A673 (cell line): ENCODE measurements around the gene ACSS1. TPM values are rescaled to one million over a fixed set of nuclear protein-coding genes. Genes with fewer than 3 reads are reported as not detected.

Source experiments
- BruUV-seq: library from RNA; stranded (reverse); fragments of 400-500 nt; replicated peaks from 2 replicates; lab custom pipeline; 2021; lab: Mats Ljungman, UMichigan
- CTCF ChIA-PET: fragments of 300-600 bp; sonication (Branson Sonifier 250); formaldehyde crosslinking; loops from one replicate; lab custom pipeline; 2022; ENCODE audit warnings: antibody characterized with exemption; lab: Charles Lee
- POLR2A ChIA-PET: fragments of 300-600 bp; sonication (Branson Sonifier 250); formaldehyde crosslinking; loops from one replicate; lab custom pipeline; 2022; ENCODE audit warnings: antibody characterized with exemption; ENCODE audit not compliant: low non-redundant PET; lab: Charles Lee
- DNase-seq: peaks from one replicate; pipeline ENCODE4 v3.0.0-alpha.2; 2015; ENCODE audit warnings: low spot score
- H3K27ac ChIP-seq: fragments of 200-600 bp; sonication (generic); 2 replicates; pipeline ENCODE4 v1.5.1; 2016; ENCODE audit warnings: mixed run types, low read depth, mild to moderate bottlenecking, mixed read lengths, antibody characterized with exemption, low read length; ENCODE audit not compliant: poor library complexity, severe bottlenecking
- H3K27me3 ChIP-seq: fragments of 200-600 bp; sonication (generic); replicated peaks from 2 replicates; pipeline ENCODE4 v1.6.1; 2017; ENCODE audit warnings: mixed run types, low read depth, mild to moderate bottlenecking, mixed read lengths, antibody characterized with exemption, low read length; ENCODE audit not compliant: insufficient read depth, poor library complexity
- H3K36me3 ChIP-seq: fragments of 200-600 bp; sonication (generic); 2 replicates; pipeline ENCODE4 v1.6.1; 2016; ENCODE audit warnings: mixed run types, mild to moderate bottlenecking, mixed read lengths, antibody characterized with exemption, low read length; ENCODE audit not compliant: insufficient read depth, poor library complexity, severe bottlenecking
- H3K4me1 ChIP-seq: fragments of 200-600 bp; sonication (generic); 2 replicates; pipeline ENCODE4 v1.6.1; 2017; ENCODE audit warnings: mixed run types, mild to moderate bottlenecking, mixed read lengths, antibody characterized with exemption, low read length; ENCODE audit not compliant: insufficient read depth, poor library complexity, severe bottlenecking
- H3K4me3 ChIP-seq: fragments of 200-600 bp; sonication (generic); 2 replicates; pipeline ENCODE4 v1.5.1; 2016; ENCODE audit warnings: low read depth, mixed run types, mild to moderate bottlenecking, mixed read lengths, low read length; ENCODE audit not compliant: poor library complexity, severe bottlenecking
- H3K9me3 ChIP-seq: fragments of 200-600 bp; sonication (generic); 2 replicates; pipeline ENCODE4 v1.6.1; 2016; ENCODE audit warnings: mixed run types, low read depth, mild to moderate bottlenecking, mixed read lengths, antibody characterized with exemption, low read length; ENCODE audit not compliant: poor library complexity, severe bottlenecking
- EZH2 ChIP-seq: fragments of 200-600 bp; sonication (generic); IDR thresholded peaks from 2 replicates; pipeline ENCODE4 v1.6.1; 2017; ENCODE audit warnings: borderline replicate concordance, low read depth, mild to moderate bottlenecking, mixed read lengths, antibody characterized with exemption, low read length; ENCODE audit not compliant: poor library complexity, severe bottlenecking
- intact Hi-C: fragments of 100-400 bp; cut with micrococcal nuclease; formaldehyde crosslinking; loops from one replicate; pipeline ENCODE4 v1.10.0; 2022; ENCODE audit not compliant: unreplicated experiment
- total RNA-seq: library from RNA; stranded (reverse); gene quantifications from 2 replicates; pipeline ENCODE4 v1.2.3, GENCODE V29; 2021
- TF ChIP-seq, protein P1 (sequence below): fragments of 300-800, 200-600 bp; sonication (generic); conservative IDR thresholded peaks from 2 replicates; pipeline ENCODE4 v1.5.1; 2017; ENCODE audit warnings: low read depth, mild to moderate bottlenecking, antibody characterized with exemption, low read length, moderate library complexity, mixed read lengths

Gene ACSS1
- total RNA-seq, 1 experiment from 2014 or later = 3.9 TPM

DNA sequence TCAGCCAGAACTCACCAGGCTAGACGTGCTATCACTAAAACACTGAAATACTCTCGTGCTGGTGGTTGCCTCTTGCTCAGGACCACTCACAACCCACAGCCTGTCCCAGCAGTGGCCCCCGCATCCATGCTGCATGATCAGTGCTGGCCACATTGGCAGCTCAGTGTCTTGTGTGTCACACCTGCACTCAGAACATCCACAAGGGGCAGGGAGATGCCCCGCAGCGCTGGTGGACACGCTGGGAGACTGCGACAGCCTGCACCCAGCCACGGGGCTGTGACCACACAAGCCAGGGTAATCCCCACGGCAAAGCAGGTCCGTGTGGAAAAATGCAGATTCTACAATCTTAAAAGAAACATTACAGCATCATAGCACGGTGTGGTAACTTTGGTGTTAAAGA, 41.5 kb downstream of the ACSS1 start:
- Histone ChIP-seq H3K36me3 (no peaks in the 10 kb centered on the region), H3K27ac (no peak overlapping the region), H3K27me3 (no peaks in the 10 kb centered on the region), H3K4me1 (no peaks in the 10 kb centered on the region), H3K4me3 (no peak overlapping the region), H3K9me3 (no peaks in the 10 kb centered on the region)
- BruUV-seq = no TSS peak
- ChIA-PET CTCF (no interaction called here), POLR2A (no interaction called here)
- no peak for TF ChIP-seq EZH2
- TF ChIP-seq, protein P1, sequence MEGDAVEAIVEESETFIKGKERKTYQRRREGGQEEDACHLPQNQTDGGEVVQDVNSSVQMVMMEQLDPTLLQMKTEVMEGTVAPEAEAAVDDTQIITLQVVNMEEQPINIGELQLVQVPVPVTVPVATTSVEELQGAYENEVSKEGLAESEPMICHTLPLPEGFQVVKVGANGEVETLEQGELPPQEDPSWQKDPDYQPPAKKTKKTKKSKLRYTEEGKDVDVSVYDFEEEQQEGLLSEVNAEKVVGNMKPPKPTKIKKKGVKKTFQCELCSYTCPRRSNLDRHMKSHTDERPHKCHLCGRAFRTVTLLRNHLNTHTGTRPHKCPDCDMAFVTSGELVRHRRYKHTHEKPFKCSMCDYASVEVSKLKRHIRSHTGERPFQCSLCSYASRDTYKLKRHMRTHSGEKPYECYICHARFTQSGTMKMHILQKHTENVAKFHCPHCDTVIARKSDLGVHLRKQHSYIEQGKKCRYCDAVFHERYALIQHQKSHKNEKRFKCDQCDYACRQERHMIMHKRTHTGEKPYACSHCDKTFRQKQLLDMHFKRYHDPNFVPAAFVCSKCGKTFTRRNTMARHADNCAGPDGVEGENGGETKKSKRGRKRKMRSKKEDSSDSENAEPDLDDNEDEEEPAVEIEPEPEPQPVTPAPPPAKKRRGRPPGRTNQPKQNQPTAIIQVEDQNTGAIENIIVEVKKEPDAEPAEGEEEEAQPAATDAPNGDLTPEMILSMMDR = no peak
- no peak for DNase-seq
- intact Hi-C loops = no loop called here

DNA sequence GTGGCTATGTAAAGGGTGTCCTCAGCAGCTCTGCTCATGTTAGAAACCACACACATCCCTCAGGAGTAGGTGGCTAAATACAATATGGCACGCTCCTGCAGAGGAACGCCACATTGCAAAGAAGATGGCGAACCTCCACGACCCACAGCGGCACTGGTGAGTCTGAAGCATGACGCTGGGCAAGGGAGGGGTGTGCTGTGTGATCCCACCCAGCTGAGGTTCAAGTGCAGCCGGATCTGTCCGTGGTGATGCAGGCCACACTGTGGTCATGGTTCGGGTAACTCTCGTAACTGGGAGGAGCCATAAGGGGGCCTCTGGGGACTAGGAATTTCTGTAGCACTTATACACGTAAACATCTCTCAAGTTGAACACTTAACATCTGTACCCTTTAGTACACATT, 42.0 kb downstream of the ACSS1 start:
- no peak for DNase-seq
- BruUV-seq = no TSS peak
- Histone ChIP-seq H3K9me3 (no peaks in the 10 kb centered on the region), H3K27ac (no peak overlapping the region), H3K36me3 (no peaks in the 10 kb centered on the region), H3K27me3 (no peaks in the 10 kb centered on the region), H3K4me1 (no peaks in the 10 kb centered on the region), H3K4me3 (no peak overlapping the region)
- POLR2A ChIA-PET = no interaction called here
- TF ChIP-seq EZH2 = no peak
- TF ChIP-seq, protein P1 = no peak
- CTCF ChIA-PET = no interaction called here
- intact Hi-C loops = no loop called here

DNA sequence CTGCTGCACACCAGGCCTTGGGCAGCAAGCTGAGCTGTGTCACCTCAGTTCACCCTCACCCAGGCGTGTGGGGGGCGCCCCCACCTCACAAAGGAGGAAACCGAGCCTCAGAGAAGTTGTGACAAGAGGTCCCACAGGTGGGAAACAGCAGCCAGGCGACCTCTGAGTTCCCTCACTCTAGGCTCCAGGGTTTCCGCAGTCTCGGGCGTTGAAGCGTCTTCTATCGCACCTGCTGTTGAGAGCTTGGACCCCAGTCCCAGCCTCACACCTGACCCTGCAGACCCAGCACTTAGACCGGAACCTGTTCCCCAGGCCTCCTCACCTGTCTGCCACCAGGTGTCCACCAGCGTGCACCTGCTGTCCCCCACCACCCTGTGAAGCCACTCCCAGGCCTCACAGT, 43.1 kb downstream of the ACSS1 start:
- CTCF ChIA-PET = no interaction called here
- DNase-seq = no peak

More for the DNA sequence above, 43.1 kb downstream of the ACSS1 start:
- H3K9me3 ChIP-seq = no peaks in the 10 kb centered on the region
- no TSS peak for BruUV-seq
- no peaks in the 10 kb centered on the region for H3K36me3 ChIP-seq
- intact Hi-C loops = no loop called here
- no peaks in the 10 kb centered on the region for H3K27me3 ChIP-seq
- no peak overlapping the region for H3K4me3 ChIP-seq
- H3K27ac ChIP-seq = no peak overlapping the region
- no peak for TF ChIP-seq EZH2
- TF ChIP-seq, protein P1 = no peak
- POLR2A ChIA-PET = no interaction called here
- H3K4me1 ChIP-seq = no peaks in the 10 kb centered on the region
